ENCODE results near the gene SETDB2.

Gene SETDB2

GRCh38 chr13:49455007-49455398, 10.9 kb downstream of the SETDB2 start:
- CTCF ChIA-PET = no interaction called here
- TF ChIP-seq, protein P1, sequence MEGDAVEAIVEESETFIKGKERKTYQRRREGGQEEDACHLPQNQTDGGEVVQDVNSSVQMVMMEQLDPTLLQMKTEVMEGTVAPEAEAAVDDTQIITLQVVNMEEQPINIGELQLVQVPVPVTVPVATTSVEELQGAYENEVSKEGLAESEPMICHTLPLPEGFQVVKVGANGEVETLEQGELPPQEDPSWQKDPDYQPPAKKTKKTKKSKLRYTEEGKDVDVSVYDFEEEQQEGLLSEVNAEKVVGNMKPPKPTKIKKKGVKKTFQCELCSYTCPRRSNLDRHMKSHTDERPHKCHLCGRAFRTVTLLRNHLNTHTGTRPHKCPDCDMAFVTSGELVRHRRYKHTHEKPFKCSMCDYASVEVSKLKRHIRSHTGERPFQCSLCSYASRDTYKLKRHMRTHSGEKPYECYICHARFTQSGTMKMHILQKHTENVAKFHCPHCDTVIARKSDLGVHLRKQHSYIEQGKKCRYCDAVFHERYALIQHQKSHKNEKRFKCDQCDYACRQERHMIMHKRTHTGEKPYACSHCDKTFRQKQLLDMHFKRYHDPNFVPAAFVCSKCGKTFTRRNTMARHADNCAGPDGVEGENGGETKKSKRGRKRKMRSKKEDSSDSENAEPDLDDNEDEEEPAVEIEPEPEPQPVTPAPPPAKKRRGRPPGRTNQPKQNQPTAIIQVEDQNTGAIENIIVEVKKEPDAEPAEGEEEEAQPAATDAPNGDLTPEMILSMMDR (conservative IDR thresholded peaks at IDR 0.05; ENCODE audit: low read depth) = no peak
- no peak overlapping the region for H3K27ac ChIP-seq
- POLR2A ChIA-PET (ENCODE audit: low non-redundant PET) = no interaction called here
- DNase-seq (ENCODE audit: low spot score) = no peak

DNA sequence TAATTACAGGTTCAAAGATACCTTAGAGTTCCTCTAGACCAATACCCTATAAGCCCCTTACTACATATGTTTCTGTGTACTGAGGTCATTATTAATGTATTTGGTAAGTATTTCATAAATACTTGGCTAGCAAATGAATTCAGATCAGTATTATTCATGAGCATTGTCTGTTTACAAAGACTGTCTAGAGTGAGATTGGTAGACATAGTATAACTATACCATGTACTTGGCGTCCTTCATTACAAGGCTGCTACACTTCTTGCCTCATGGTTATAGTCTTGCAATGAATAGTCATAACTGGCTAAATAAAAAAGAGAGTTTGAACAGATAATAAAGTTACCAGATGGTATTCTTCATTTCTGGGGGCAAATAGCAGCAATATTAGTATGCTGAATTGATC, 12.1 kb downstream of the SETDB2 start:
- no peak for DNase-seq (ENCODE audit: low spot score)
- TF ChIP-seq, protein P1 (conservative IDR thresholded peaks at IDR 0.05; ENCODE audit: low read depth) = no peak
- no peak overlapping the region for H3K27ac ChIP-seq
- ChIA-PET POLR2A (ENCODE audit: low non-redundant PET) (no interaction called here), CTCF (no interaction called here)

DNA sequence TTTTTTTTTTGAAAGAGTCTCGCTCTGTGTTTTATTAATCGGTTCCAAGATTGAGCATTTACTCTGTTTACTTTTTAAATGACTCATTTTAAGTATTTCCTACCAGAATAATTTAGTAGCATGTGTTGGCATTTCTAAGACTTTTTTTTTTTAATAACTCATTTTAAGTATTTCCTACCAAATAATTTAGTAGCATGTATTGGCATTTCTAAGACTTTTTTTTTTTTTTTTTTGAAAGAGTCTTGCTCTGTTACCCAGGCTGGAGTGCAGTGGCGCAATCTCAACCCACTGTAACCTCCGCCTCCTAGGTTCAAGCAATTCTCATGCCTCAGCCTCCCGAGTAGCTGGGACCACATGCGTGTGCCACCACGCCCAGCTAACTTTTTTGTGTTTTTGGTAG, 13.1 kb downstream of the SETDB2 start:
- ChIA-PET CTCF (no interaction called here), POLR2A (ENCODE audit: low non-redundant PET) (no interaction called here)
- no peak overlapping the region for H3K27ac ChIP-seq
- DNase-seq (ENCODE audit: low spot score) = no peak
- TF ChIP-seq, protein P1 (conservative IDR thresholded peaks at IDR 0.05; ENCODE audit: low read depth) = no peak

GRCh38 chr13:49459580-49459979, 15.5 kb downstream of the SETDB2 start:
- ChIA-PET POLR2A (ENCODE audit: low non-redundant PET) (no interaction called here), CTCF (no interaction called here)
- no peak overlapping the region for H3K27ac ChIP-seq
- no peak for DNase-seq (ENCODE audit: low spot score)
- TF ChIP-seq, protein P1 (conservative IDR thresholded peaks at IDR 0.05; ENCODE audit: low read depth) = no peak

- DNase-seq (ENCODE audit: low spot score) = no peak
- ChIA-PET POLR2A (ENCODE audit: low non-redundant PET) (no interaction called here), CTCF (no interaction called here)
- TF ChIP-seq, protein P1 (conservative IDR thresholded peaks at IDR 0.05; ENCODE audit: low read depth) = no peak
- H3K27ac ChIP-seq = no peak overlapping the region
Observed at GRCh38 chr13:49464085-49464484, 20.0 kb downstream of the SETDB2 start.

DNA sequence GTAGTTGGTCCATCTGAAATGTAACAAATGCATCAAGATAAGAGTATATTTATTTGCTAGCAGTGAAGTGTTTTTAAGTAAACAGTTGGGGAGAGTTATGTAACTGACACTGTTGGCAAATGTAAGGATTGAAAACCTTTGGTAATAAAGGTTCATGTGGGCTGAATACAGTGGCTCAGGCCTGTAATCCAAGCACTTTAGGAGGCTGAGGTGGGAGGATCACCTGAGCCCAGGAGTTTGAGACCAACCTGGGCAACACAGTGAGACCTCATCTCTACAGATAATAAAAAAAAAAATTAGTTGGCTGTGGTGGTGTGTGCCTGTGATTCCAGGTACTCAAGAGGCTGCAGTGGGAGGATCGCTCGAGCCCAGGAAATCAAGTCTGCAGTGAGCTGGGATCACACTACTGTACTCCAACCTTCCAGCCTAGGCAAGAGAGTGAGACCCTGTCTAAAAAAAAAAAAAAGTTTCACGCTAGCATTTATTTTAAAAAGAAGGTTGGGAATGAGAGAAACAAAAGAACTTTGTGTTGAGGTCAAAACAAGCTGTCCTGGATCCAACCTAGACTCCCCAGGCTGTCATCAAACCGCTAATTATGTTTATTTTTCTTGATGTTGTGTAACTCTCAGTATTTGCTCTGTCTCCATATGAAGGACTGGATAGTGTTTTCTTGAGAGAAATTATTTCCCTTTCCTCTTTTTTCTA, 20.7 kb downstream of the SETDB2 start:
- DNase-seq (ENCODE audit: low spot score) = no peak
- H3K27ac ChIP-seq = no peak overlapping the region
- TF ChIP-seq, protein P1 (conservative IDR thresholded peaks at IDR 0.05; ENCODE audit: low read depth) = no peak
- POLR2A ChIA-PET (ENCODE audit: low non-redundant PET) = no interaction called here
- CTCF ChIA-PET = no interaction called here

Data from RWPE1 (cell line).